ENCODE results near the gene PEAK1.

Gene PEAK1

GRCh38 chr15:77398927-77399326 is 21.0 kb downstream of the PEAK1 start:
- no peak for DNase-seq

DNA sequence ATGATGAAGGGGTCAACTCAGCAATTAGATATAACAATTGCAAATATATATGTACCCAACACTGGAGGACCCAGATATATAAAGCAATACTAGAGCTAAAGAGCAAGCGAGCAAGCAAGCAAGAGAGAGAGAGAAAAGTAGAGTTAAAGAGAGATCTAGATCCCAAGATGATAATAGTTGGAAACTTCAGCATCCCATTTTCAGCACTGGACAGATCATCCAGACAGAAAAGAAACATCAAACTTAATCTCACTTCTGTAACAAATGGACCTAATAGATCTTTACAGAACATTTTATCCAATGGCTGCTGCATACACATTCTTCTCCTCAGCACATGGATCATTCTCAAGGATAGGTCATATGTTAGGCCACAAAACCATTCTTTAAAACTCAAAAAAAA is 23.2 kb downstream of the PEAK1 start:
- no peak for DNase-seq

GRCh38 chr15:77395013-77395774 is 24.7 kb downstream of the PEAK1 start:
- no peak for DNase-seq

DNA sequence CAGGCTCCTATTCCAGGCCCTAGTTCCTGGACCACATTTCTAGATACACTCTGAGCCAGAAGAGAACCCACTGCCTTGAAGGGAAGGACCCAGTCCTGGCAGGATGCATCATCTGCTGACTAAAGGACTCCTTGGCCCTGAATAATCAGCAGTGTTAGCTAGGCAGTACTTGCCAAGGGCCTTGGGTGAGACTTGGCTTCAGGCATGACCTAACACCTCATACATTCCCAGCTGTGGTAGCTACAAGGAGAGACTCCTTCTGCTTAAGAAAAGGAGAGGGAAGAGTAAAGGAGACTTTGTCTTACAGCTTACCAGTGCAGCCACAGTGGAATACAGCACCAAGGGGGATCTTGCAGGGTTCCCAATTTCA is 26.4 kb downstream of the PEAK1 start:
- no peak for DNase-seq

DNA sequence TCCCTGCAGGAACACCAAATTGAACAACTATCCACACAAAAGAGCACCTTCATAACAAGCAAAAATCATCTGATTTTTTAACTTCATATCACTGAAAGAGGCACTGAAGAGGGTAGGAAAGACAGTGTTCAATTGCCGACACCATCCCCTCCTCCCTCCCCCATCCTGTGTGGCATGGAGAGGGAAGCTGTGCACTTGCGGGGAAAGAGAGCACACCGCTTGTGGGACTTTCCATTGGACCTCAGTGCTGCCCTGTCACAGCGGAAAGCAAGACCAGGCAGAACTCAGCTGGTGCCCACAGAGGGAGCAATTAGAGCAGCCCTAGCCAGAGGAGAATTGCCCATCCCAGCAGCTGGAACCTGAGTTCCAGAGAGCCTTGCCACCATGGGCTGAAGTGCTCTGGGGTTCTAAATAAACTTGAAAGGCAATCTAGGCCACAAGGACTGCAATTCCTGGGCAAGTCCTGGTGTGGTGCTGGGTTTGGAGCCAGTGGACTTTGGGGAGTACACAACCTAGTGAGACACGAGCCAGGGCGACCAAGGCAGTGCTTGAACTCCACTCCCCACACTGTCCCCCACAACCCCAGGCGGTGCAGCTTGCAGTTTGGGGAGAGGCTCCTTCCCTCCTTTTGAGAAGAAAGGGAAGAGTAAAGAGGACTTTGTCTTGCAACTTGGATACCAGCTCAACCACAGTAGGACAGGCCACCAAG is 27.0 kb downstream of the PEAK1 start:
- DNase-seq, result no peak

- peak in 2 of 3 donors; percentile 34 to 43 for DNase-seq
Measured at GRCh38 chr15:77391372-77391951, 28.4 kb downstream of the PEAK1 start.

DNA sequence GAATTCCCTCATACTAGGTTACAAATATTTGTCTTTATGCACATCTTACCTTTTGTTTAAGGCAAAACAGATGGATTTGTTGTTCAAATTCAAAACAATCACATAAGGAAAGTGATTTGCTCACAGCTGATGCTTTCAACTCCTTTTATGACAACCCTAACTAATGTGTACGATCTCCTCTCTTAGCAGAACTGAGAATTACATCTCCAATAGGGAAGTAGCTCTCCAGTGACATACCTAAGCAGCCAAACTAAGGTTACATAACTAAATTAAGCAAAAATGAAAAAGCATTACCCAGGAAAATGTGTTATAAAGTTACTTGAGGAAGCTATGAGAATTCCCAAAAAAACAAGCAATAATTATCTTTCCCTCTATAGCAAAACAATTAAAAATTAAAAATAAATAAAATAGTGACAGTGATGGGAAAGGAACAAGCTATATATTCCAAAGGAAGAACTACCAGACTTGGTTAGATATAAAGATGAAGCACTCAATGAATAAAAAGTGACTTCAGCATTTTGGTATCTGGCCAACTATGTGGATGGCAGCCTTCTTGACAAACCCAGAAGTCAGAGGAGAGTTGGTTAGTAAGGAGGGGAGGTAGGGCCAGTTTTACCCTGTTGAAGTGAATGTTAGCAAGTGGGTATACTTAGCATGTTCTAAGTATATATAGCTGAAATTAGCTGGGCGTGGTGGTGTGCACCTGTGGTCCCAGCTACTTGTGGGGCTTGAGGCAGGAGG is 32.4 kb downstream of the PEAK1 start:
- peak in 1 of 3 donors; percentile 32 for DNase-seq

GRCh38 chr15:77386626-77387025 is 33.3 kb downstream of the PEAK1 start:
- DNase-seq, result no peak

- DNase-seq, result no peak
Measured at GRCh38 chr15:77384589-77385359, 35.1 kb downstream of the PEAK1 start.

GRCh38 chr15:77384086-77384485 is 35.8 kb downstream of the PEAK1 start:
- DNase-seq, result no peak

DNA sequence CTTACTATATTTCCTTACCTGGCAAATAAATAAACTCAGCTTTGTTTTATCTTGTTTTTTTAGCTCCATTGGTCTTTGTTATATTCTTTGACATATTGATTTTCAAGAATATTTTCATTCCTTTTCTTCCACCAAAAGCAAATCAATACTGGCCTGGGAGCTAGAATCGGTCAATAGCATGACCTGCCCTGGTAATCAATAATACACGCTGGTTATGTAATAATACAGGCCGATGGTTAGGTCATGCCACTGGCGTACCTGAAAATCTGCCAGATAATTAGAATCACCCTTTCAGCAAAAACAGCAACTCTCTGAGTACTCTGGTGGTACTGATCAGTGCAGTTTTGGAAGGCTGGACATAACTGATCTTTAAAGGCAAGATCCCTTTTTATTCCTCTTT is 39.9 kb downstream of the PEAK1 start:
- no peak for DNase-seq

DNA sequence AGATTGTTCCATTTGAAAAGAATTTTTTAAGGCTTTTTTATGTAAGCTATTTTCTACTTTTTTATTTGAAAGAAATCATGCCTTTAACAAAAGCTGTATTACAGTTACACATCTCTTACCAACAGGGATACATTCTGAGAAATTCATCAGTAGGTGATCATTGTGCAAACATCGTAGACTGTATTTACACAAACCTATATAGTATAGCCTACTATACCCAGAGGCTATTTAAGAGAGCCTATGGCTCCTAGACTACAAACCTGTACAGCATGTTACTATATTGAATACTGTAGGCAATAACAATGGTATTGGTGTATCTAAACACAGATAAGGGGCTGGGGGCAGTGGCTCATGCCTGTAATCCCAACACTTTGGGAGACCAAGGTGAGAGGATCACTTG is 43.1 kb downstream of the PEAK1 start:
- no peak for DNase-seq

DNA sequence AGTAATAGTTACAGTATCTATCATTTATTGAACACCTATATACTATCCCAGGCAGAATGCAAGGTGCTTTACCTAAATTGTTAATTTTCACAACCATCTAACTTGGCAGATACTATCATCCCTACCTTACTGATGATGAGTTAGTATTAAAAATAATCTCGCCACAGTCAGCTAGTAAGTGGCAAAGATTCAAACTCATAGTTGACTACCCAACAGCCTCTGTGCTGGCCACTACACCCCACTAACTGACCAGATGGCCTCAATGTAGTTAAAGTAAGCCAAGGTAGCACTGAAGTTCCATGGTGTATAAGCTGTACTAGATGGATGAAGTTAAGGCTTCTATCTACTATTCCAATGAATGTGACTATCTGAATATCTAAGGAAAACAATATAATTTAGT is 44.8 kb downstream of the PEAK1 start:
- DNase-seq, result no peak

DNA sequence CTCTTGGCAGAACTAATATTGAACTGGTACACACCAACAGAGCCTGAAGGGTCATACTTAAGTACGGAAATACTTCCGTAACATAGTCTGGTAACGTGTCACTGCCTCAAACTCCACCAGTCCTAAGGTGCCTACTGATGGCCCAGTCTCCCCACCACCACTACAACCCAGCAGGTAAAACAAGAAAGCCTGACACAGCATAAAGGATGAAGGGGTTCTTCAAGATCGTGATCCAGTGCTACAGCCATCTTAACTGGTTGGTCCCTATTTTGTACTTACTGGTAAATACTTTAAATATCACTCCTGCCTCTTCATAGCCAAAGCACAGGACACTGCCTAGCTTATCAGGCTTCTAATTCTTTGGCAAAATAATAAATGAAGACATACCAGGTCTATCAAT is 46.5 kb downstream of the PEAK1 start:
- no peak for DNase-seq

- peak in 1 of 3 donors; percentile 34 for DNase-seq
Measured at GRCh38 chr15:77371850-77372563, 47.9 kb downstream of the PEAK1 start.

- DNase-seq, result no peak
Measured at GRCh38 chr15:77370580-77370979, 49.3 kb downstream of the PEAK1 start.

DNA sequence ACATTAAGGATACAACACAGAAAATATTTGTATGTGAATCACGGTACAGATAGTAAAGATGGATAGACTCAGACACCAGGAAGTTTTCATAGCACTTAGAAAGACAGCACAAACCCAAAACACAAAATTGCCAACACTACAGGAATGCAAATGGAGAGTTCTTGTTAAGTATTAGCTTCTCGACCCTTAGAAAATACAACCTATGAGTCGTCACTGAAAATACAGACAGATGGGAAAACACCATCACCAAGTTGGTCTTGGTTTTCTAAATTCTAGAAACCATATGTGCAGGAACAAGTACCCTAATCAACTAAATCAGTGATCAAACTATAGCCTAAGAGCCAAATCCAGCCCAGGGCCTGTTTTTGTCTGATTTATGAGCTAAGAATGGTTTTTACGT is 50.7 kb downstream of the PEAK1 start:
- DNase-seq, result no peak

DNA sequence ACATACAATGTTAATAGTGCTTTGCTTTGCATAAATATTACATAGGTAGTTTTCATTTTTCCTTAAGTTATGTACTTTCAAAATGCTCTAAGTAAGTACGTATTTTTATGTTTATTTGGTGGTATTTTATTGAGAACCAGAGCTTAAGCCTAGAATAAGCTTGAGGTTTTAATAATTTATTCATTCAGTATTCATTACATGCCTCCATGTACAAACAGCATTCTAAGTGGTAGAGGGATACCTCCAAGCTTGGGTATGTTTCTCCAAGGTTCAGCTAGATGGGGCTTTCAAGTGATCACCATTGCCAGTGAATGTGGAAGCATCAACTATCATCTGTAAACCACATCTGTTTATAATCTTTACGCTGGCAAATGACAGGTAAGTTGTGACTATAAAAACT is 52.3 kb downstream of the PEAK1 start:
- no peak for DNase-seq

- DNase-seq, result no peak
Measured at GRCh38 chr15:77361456-77361855, 58.4 kb downstream of the PEAK1 start.

- no peak for DNase-seq
Measured at GRCh38 chr15:77358545-77359240, 61.2 kb downstream of the PEAK1 start.

- DNase-seq, result no peak
Measured at GRCh38 chr15:77356305-77356704, 63.6 kb downstream of the PEAK1 start.
